Fibroblast of lung (primary cell): ENCODE measurements around the gene SEMA6A. TPM values are rescaled to one million over a fixed set of nuclear protein-coding genes. Genes with fewer than 3 reads are reported as not detected.

ENCODE experiments used
- DNase-seq, 2 donors: peaks; one replicate each; pipeline versions ENCODE4 v3.0.0 to v3.0.0-alpha.2; 2010; ENCODE audit warnings: low read depth in 2 of 2
- H2AFZ ChIP-seq: 2 replicates; pipeline ENCODE4 v1.5.1; 2012; ENCODE audit warnings: low read length, control low read depth, inconsistent platforms
- H3K27ac ChIP-seq: 2 replicates; pipeline ENCODE4 v1.5.1; 2011; ENCODE audit warnings: low read length, control low read depth; ENCODE audit not compliant: insufficient read depth
- H3K27me3 ChIP-seq: 2 replicates; pipeline ENCODE4 v1.5.1; 2011; ENCODE audit warnings: mild to moderate bottlenecking, low read length; ENCODE audit not compliant: control insufficient read depth, insufficient read depth
- H3K36me3 ChIP-seq: 2 replicates; pipeline ENCODE4 v1.5.1; 2011; ENCODE audit warnings: low read length; ENCODE audit not compliant: control insufficient read depth, insufficient read depth
- H3K4me1 ChIP-seq: 2 replicates; pipeline ENCODE4 v1.5.1; 2011; ENCODE audit warnings: low read length; ENCODE audit not compliant: control insufficient read depth, insufficient read depth; ENCODE audit errors: extremely low read depth
- H3K4me2 ChIP-seq: 2 replicates; pipeline ENCODE4 v1.5.1; 2011; ENCODE audit warnings: low read length, control low read depth; ENCODE audit not compliant: insufficient read depth; ENCODE audit errors: extremely low read depth
- H3K4me3 ChIP-seq, 4 experiments: fragments of 200-600 bp in 1 of 4; sonication (generic) in 1 of 4; replicated peaks in 1 of 4; 2 replicates each; pipeline ENCODE4 v1.5.1; 2011 to 2016; ENCODE audit warnings: low read length in 4 of 4, low read depth in 3 of 4, mild to moderate bottlenecking in 3 of 4, control low read depth in 2 of 4, inconsistent platforms in 1 of 4, mixed read lengths in 1 of 4; ENCODE audit not compliant: insufficient read depth in 1 of 4; ENCODE audit errors: control extremely low read depth in 1 of 4
- H3K79me2 ChIP-seq: 2 replicates; pipeline ENCODE4 v1.5.1; 2012; ENCODE audit warnings: mild to moderate bottlenecking, low read length, inconsistent platforms; ENCODE audit not compliant: control insufficient read depth, insufficient read depth
- H3K9ac ChIP-seq: 2 replicates; pipeline ENCODE4 v1.5.1; 2011; ENCODE audit warnings: mild to moderate bottlenecking, low read length, control low read depth; ENCODE audit not compliant: insufficient read depth
- H3K9me3 ChIP-seq: 2 replicates; pipeline ENCODE4 v1.5.1; 2012; ENCODE audit warnings: low read depth, low read length; ENCODE audit not compliant: control insufficient read depth, insufficient read depth
- H4K20me1 ChIP-seq: 2 replicates; pipeline ENCODE4 v1.5.1; 2011; ENCODE audit warnings: low read length; ENCODE audit not compliant: control insufficient read depth, insufficient read depth; ENCODE audit errors: extremely low read depth
- CTCF ChIP-seq, 2 donors: IDR thresholded peaks in 1 of 2; conservative IDR thresholded peaks in 1 of 2; 1 replicate in 1 of 2; 2 replicates in 1 of 2; pipeline ENCODE4 v1.5.1; 2011 to 2012; ENCODE audit warnings: low read length in 2 of 2, control low read depth in 1 of 2, inconsistent platforms in 1 of 2, low read depth in 1 of 2, mild to moderate bottlenecking in 1 of 2
- EZH2 ChIP-seq: IDR thresholded peaks from 2 replicates; pipeline ENCODE4 v1.5.1; 2012; ENCODE audit warnings: low read length, control low read depth, mild to moderate bottlenecking; ENCODE audit errors: missing control alignments
- polyA plus RNA-seq, 2 donors: library from polyadenylated mRNA; depleted of rRNA in 1 of 2; stranded (reverse) in 1 of 2; unstranded in 1 of 2; fragments of >200 nt; gene quantifications; 2 replicates each; pipeline ENCODE4 v1.2.1, GENCODE V29; 2011 to 2012; ENCODE audit warnings: missing spikeins in 1 of 2
- total RNA-seq: library from RNA; depleted of rRNA; stranded (reverse); fragments of >200 nt; gene quantifications from 2 replicates; pipeline ENCODE4 v1.2.1, GENCODE V29; 2014

SEMA6A gene
- total and polyA plus RNA-seq, 2 donors (not counting 1 experiment from before 2014, with no cell fraction given): 0.17 to 0.22 TPM

- no peak for DNase-seq
- H3K4me2 ChIP-seq: no peak overlapping the region
- no peaks in the 10 kb centered on the region for H3K79me2 ChIP-seq
- H3K4me1 ChIP-seq: no peaks in the 10 kb centered on the region
- H3K4me3 ChIP-seq: no peak overlapping the region
- no peaks in the 10 kb centered on the region for H3K36me3 ChIP-seq
- no peaks in the 10 kb centered on the region for H4K20me1 ChIP-seq
- no peaks in the 10 kb centered on the region for H3K9me3 ChIP-seq
- no peak overlapping the region for H3K27ac ChIP-seq
- H2AFZ ChIP-seq: no peak overlapping the region
- H3K27me3 ChIP-seq: peaks cover 4% of the 10 kb centered on the region
- no peak overlapping the region for H3K9ac ChIP-seq
- no peak for TF ChIP-seq EZH2
- TF ChIP-seq CTCF (conservative IDR thresholded peaks at IDR 0.05 in 1 of 2, IDR thresholded peaks at IDR 0.05 in 1 of 2; ENCODE audit: low read depth in 1 of 2, low read length in 2 of 2): no peak
Measured at GRCh38 chr5:116583862-116584222, 9.2 kb upstream of the SEMA6A start.

GRCh38 chr5:116583085-116583861 is 8.7 kb upstream of the SEMA6A start:
- Histone ChIP-seq H3K79me2 (no peaks in the 10 kb centered on the region), H2AFZ (no peak overlapping the region), H3K36me3 (no peaks in the 10 kb centered on the region), H3K4me3 (no peak overlapping the region), H3K27me3 (peaks cover 7% of the 10 kb centered on the region), H3K27ac (no peak overlapping the region), H3K9me3 (no peaks in the 10 kb centered on the region), H4K20me1 (no peaks in the 10 kb centered on the region), H3K4me1 (no peaks in the 10 kb centered on the region), H3K9ac (no peak overlapping the region), H3K4me2 (no peak overlapping the region)
- DNase-seq: peak; percentile 15 to 18
- no peak for TF ChIP-seq EZH2

- Histone ChIP-seq H3K27ac (no peak overlapping the region), H3K4me2 (no peak overlapping the region), H3K4me3 (no peak overlapping the region), H3K79me2 (no peaks in the 10 kb centered on the region), H3K9ac (no peak overlapping the region), H4K20me1 (no peaks in the 10 kb centered on the region), H3K9me3 (no peaks in the 10 kb centered on the region), H3K36me3 (no peaks in the 10 kb centered on the region), H2AFZ (no peak overlapping the region), H3K27me3 (peaks cover 9% of the 10 kb centered on the region), H3K4me1 (no peaks in the 10 kb centered on the region)
- TF ChIP-seq CTCF (conservative IDR thresholded peaks at IDR 0.05 in 1 of 2, IDR thresholded peaks at IDR 0.05 in 1 of 2; ENCODE audit: low read depth in 1 of 2, low read length in 2 of 2): no peak
- no peak for TF ChIP-seq EZH2
- no peak for DNase-seq
Measured at GRCh38 chr5:116581910-116582309, 7.3 kb upstream of the SEMA6A start.
